Upper lobe of right lung (tissue), 1 donor: ENCODE results near the gene MIPEP. TPM values are rescaled to one million over a fixed set of nuclear protein-coding genes. Genes with fewer than 3 reads are reported as not detected.
"Not testable (repeated sequence)": the region's sequence is repeated elsewhere in the genome, so short reads cannot be mapped to it uniquely, and the experiment has no call there.

Source experiments
- ATAC-seq: fragments of 200-7000 bp; cut with Tn5 transposase; one replicate; pipeline ENCODE4 v1.9.1; 2020; ENCODE audit warnings: mild to moderate bottlenecking, moderate library complexity
- DNase-seq: peaks from one replicate; pipeline ENCODE4 v3.0.0-alpha.2; 2020
- H3K27ac ChIP-seq: fragments of 200-600 bp; one replicate; pipeline ENCODE4 v1.8.0; 2022
- H3K27me3 ChIP-seq: fragments of 200-600 bp; one replicate; pipeline ENCODE4 v1.8.0; 2022; ENCODE audit warnings: mild to moderate bottlenecking
- H3K36me3 ChIP-seq: fragments of 200-600 bp; one replicate; pipeline ENCODE4 v1.8.0; 2022
- H3K4me1 ChIP-seq: fragments of 200-600 bp; one replicate; pipeline ENCODE4 v1.8.0; 2022
- H3K4me3 ChIP-seq: fragments of 200-600 bp; one replicate; pipeline ENCODE4 v1.8.0; 2022; ENCODE audit warnings: mild to moderate bottlenecking
- H3K9me3 ChIP-seq: fragments of 200-600 bp; one replicate; pipeline ENCODE4 v1.8.0; 2022
- CTCF ChIP-seq: fragments of 200-600 bp; IDR thresholded peaks from one replicate; pipeline ENCODE4 v1.8.0; 2022; ENCODE audit warnings: antibody characterized with exemption
- intact Hi-C: fragments of 100-400 bp; cut with DNase I; formaldehyde crosslinking; loops from one replicate; pipeline ENCODE4 v1.11.0; 2022
- total RNA-seq: library from RNA; stranded (reverse); fragmentation: NEBNext Ultra II Directional; extraction: Animal tissue kit (Norgen Biotek cat#: 25700); gene quantifications from one replicate; pipeline ENCODE4 v1.2.1, GENCODE V29; 2021
- donor health status: DM: no; HTN: yes; CAD: no; lungs with severe emphysema.

MIPEP gene
- total RNA-seq, 1 donor from 2014 or later, result 13.3 TPM

GRCh38 chr13:23752111-23753001 lies 136.8 kb downstream of the MIPEP start:
- intact Hi-C loops, result no loop called here
- DNase-seq (no peak), ATAC-seq (no peak)
- Histone ChIP-seq H3K4me1 (peaks cover 21% of the 10 kb centered on the region), H3K9me3 (no peaks in the 10 kb centered on the region), H3K27ac (no peak overlapping the region), H3K4me3 (no peak overlapping the region), H3K27me3 (no peaks in the 10 kb centered on the region), H3K36me3 (no peaks in the 10 kb centered on the region)
- TF ChIP-seq CTCF, result no peak

- Histone ChIP-seq H3K4me3 (no peak overlapping the region), H3K27ac (no peak overlapping the region), H3K27me3 (no peaks in the 10 kb centered on the region), H3K36me3 (no peaks in the 10 kb centered on the region), H3K9me3 (no peaks in the 10 kb centered on the region), H3K4me1 (peaks cover 21% of the 10 kb centered on the region)
- no peak for TF ChIP-seq CTCF
- intact Hi-C loops, result no loop called here
- DNase-seq (no peak), ATAC-seq (no peak)
Measured at GRCh38 chr13:23751195-23751594, 138.0 kb downstream of the MIPEP start.

- Histone ChIP-seq H3K9me3 (no peaks in the 10 kb centered on the region), H3K27ac (no peak overlapping the region), H3K36me3 (no peaks in the 10 kb centered on the region), H3K4me3 (no peak overlapping the region), H3K4me1 (peaks cover 20% of the 10 kb centered on the region), H3K27me3 (no peaks in the 10 kb centered on the region)
- TF ChIP-seq CTCF, result no peak
- intact Hi-C loops, result no loop called here
- DNase-seq (no peak), ATAC-seq (no peak)
Measured at GRCh38 chr13:23750383-23751121, 138.6 kb downstream of the MIPEP start.

GRCh38 chr13:23749288-23749873 lies 139.8 kb downstream of the MIPEP start:
- Histone ChIP-seq H3K4me3 (no peak overlapping the region), H3K9me3 (no peaks in the 10 kb centered on the region), H3K36me3 (no peaks in the 10 kb centered on the region), H3K4me1 (peaks cover 8% of the 10 kb centered on the region), H3K27ac (no peak overlapping the region), H3K27me3 (no peaks in the 10 kb centered on the region)
- ATAC-seq (no peak), DNase-seq (no peak)
- TF ChIP-seq CTCF, result no peak
- intact Hi-C loops, result no loop called here

- Histone ChIP-seq H3K36me3 (no peaks in the 10 kb centered on the region), H3K9me3 (no peaks in the 10 kb centered on the region), H3K4me3 (no peak overlapping the region), H3K27ac (no peak overlapping the region), H3K27me3 (no peaks in the 10 kb centered on the region), H3K4me1 (peaks cover 15% of the 10 kb centered on the region)
- ATAC-seq (no peak), DNase-seq (no peak)
- no peak for TF ChIP-seq CTCF
- intact Hi-C loops, result no loop called here
Measured at GRCh38 chr13:23748109-23748990, 140.8 kb downstream of the MIPEP start.

GRCh38 chr13:23746141-23746540 lies 143.1 kb downstream of the MIPEP start:
- H3K4me3 ChIP-seq, ATAC-seq, H3K9me3 ChIP-seq, DNase-seq, intact Hi-C loops, H3K36me3 ChIP-seq, H3K27me3 ChIP-seq, H3K27ac ChIP-seq: not testable (repeated sequence)
- H3K4me1 ChIP-seq, result peaks cover 12% of the 10 kb centered on the region
